Gastrocnemius medialis (tissue), 4 donors: Measurements from ENCODE around the gene RPP30.

Experiments used
- POLR2A ChIP-seq, 2 donors: fragments of 450-650 bp; IDR thresholded peaks; one replicate each; pipeline ENCODE4 v1.6.1; 2017; ENCODE audit warnings: antibody characterized with exemption in 2 of 2, mild to moderate bottlenecking in 2 of 2, moderate library complexity in 2 of 2
- TF ChIP-seq, protein P1 (sequence below), 5 experiments: fragments of 450-650 bp in 3 of 5; fragments of 200-600 bp in 2 of 5; sonication (generic) in 2 of 5; IDR thresholded peaks in 4 of 5; conservative IDR thresholded peaks in 1 of 5; 1 replicate in 4 of 5; 2 replicates in 1 of 5; pipeline ENCODE4 v1.5.1; 2016 to 2019; ENCODE audit warnings: antibody characterized with exemption in 5 of 5, mild to moderate bottlenecking in 3 of 5, moderate library complexity in 3 of 5

- no peak for TF ChIP-seq POLR2A (IDR thresholded peaks at IDR 0.05)
- TF ChIP-seq, protein P1, sequence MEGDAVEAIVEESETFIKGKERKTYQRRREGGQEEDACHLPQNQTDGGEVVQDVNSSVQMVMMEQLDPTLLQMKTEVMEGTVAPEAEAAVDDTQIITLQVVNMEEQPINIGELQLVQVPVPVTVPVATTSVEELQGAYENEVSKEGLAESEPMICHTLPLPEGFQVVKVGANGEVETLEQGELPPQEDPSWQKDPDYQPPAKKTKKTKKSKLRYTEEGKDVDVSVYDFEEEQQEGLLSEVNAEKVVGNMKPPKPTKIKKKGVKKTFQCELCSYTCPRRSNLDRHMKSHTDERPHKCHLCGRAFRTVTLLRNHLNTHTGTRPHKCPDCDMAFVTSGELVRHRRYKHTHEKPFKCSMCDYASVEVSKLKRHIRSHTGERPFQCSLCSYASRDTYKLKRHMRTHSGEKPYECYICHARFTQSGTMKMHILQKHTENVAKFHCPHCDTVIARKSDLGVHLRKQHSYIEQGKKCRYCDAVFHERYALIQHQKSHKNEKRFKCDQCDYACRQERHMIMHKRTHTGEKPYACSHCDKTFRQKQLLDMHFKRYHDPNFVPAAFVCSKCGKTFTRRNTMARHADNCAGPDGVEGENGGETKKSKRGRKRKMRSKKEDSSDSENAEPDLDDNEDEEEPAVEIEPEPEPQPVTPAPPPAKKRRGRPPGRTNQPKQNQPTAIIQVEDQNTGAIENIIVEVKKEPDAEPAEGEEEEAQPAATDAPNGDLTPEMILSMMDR (IDR thresholded peaks at IDR 0.05 in 4 of 5, conservative IDR thresholded peaks at IDR 0.05 in 1 of 5) = no peak
Measured at GRCh38 chr10:90916392-90917237, 44.8 kb downstream of the RPP30 start.
